Prostate gland (tissue), 2 donors: ENCODE results near the gene GPR68. TPM values are rescaled to one million over a fixed set of nuclear protein-coding genes. Genes with fewer than 3 reads are reported as not detected.
"Not testable (repeated sequence)": the region's sequence is repeated elsewhere in the genome, so short reads cannot be mapped to it uniquely, and the experiment has no call there.

ENCODE experiments used
- DNase-seq: peaks from one replicate; pipeline ENCODE4 v3.0.0-alpha.2; 2019; ENCODE audit warnings: low spot score
- H3K27ac ChIP-seq, 2 donors: fragments of 200-600 bp; sonication (generic); 2 replicates each; pipeline ENCODE4 v1.5.1; 2017 to 2019
- H3K27me3 ChIP-seq: fragments of 200-600 bp; sonication (generic); replicated peaks from 2 replicates; pipeline ENCODE4 v1.5.1; 2019; ENCODE audit not compliant: insufficient read depth
- H3K36me3 ChIP-seq, 2 donors: fragments of 200-600 bp; sonication (generic); 1 replicate in 1 of 2; 2 replicates in 1 of 2; pipeline versions ENCODE4 v1.5.1 to v1.8.1; 2017 to 2019
- H3K4me1 ChIP-seq: fragments of 200-600 bp; sonication (generic); replicated peaks from 2 replicates; pipeline ENCODE4 v1.5.1; 2019
- H3K4me3 ChIP-seq, 2 donors: fragments of 200-600 bp; sonication (generic); 2 replicates each; pipeline ENCODE4 v1.5.1; 2017 to 2019
- H3K9me3 ChIP-seq: fragments of 200-600 bp; sonication (generic); 2 replicates; pipeline ENCODE4 v1.5.1; 2017
- POLR2A ChIP-seq: fragments of 450-650 bp; IDR thresholded peaks from one replicate; pipeline ENCODE4 v1.6.1; 2016; ENCODE audit warnings: antibody characterized with exemption, mild to moderate bottlenecking
- POLR2AphosphoS5 ChIP-seq: sonication (generic); formaldehyde crosslinking; IDR thresholded peaks from one replicate; pipeline ENCODE4 v1.6.1; 2017; ENCODE audit warnings: antibody characterized with exemption
- WGBS: methylation state at CpG from one replicate; pipeline ENCODE4 v1.1.5; 2018; 5-methylcytosine and 5-hydroxymethylcytosine counted together
- intact Hi-C: fragments of 100-400 bp; cut with DNase I; formaldehyde crosslinking; loops from one replicate; pipeline ENCODE4 v1.14.2; 2022
- total RNA-seq, 2 donors: library from RNA; depleted of rRNA; stranded (reverse); fragments of >200 nt; gene quantifications; one replicate each; pipeline ENCODE4 v1.1.0, GENCODE V29; 2016
- TF ChIP-seq, protein P1 (sequence below), 4 experiments: fragments of 200-600 bp in 2 of 4; fragments of 450-650 bp in 2 of 4; sonication (generic) in 2 of 4; IDR thresholded peaks; 1 replicate in 3 of 4; 2 replicates in 1 of 4; pipeline ENCODE4 v1.5.1; 2016 to 2019; ENCODE audit warnings: antibody characterized with exemption in 4 of 4, mild to moderate bottlenecking in 2 of 4, moderate library complexity in 2 of 4

Gene GPR68
- total RNA-seq, 2 donors from 2014 or later: 0.87 to 3.0 TPM

DNA sequence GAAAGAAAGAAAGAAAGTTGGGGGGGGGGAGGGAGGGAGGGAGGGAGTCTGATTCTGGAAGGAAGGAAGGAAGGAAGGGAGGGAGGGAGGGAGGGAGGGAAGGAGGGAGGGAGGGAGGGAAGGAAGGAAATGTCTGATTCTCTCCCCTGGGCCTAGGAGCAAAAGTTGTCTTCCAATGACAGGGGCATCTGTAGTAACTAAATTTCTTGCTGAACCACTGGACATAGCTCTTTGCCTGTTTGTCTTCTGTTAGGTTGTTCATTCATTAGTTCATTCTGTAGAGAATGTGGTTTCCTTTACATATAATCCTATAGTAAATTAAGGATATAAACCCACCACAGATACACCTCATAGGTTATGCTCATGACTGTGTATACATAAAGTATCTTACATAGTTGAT, 59.9 kb downstream of the GPR68 start:
- Histone ChIP-seq H3K36me3 (no peaks in the 10 kb centered on the region), H3K27me3 (no peaks in the 10 kb centered on the region), H3K4me3 (no peak overlapping the region), H3K4me1 (no peaks in the 10 kb centered on the region), H3K9me3 (no peaks in the 10 kb centered on the region), H3K27ac (no peak overlapping the region)
- no peak for DNase-seq
- TF ChIP-seq POLR2AphosphoS5 (no peak), POLR2A (no peak)
- TF ChIP-seq, protein P1, sequence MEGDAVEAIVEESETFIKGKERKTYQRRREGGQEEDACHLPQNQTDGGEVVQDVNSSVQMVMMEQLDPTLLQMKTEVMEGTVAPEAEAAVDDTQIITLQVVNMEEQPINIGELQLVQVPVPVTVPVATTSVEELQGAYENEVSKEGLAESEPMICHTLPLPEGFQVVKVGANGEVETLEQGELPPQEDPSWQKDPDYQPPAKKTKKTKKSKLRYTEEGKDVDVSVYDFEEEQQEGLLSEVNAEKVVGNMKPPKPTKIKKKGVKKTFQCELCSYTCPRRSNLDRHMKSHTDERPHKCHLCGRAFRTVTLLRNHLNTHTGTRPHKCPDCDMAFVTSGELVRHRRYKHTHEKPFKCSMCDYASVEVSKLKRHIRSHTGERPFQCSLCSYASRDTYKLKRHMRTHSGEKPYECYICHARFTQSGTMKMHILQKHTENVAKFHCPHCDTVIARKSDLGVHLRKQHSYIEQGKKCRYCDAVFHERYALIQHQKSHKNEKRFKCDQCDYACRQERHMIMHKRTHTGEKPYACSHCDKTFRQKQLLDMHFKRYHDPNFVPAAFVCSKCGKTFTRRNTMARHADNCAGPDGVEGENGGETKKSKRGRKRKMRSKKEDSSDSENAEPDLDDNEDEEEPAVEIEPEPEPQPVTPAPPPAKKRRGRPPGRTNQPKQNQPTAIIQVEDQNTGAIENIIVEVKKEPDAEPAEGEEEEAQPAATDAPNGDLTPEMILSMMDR (IDR thresholded peaks at IDR 0.05): no peak
- intact Hi-C loops: no loop called here

DNA sequence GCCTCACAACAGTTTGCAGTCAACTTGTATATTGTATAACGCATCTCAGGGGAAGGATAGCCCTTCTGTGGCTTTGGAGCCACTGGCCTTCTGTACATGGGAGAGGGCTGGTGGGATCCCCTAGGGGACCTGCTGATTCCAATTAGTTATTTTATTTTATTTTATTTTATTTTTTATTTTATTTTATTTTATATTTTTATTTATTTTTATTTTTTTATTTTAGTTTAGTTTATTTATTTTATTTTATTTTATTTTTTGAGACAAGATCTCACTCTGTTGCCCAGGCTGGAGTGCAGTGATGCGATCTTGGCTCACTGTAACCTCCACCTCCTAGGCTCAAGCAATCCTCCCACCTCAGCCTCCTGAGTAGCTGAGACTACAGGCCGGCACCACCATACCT, 61.8 kb downstream of the GPR68 start:
- H3K4me3 ChIP-seq, H3K27me3 ChIP-seq, H3K9me3 ChIP-seq, H3K4me1 ChIP-seq, DNase-seq, intact Hi-C loops, H3K36me3 ChIP-seq, H3K27ac ChIP-seq: not testable (repeated sequence)
- 99% methylated on average over 3 of the region's 3 CpGs for WGBS

Other genes starting within 250 kb of the GPR68 start
- 10 to 100 TPM in 1 of 2 donors, 1 to 10 TPM in 1; 8.9 to 10.3 TPM for gene RPS6KA5, start 184.1 kb downstream of the GPR68 start, total RNA-seq
- gene DGLUCY, start 130.6 kb downstream of the GPR68 start, total RNA-seq: 100 to 1,000 TPM in 1 of 2 donors, 10 to 100 TPM in 1; 88.0 to 148 TPM
- gene CCDC88C, start 173.1 kb upstream of the GPR68 start, total RNA-seq: 10 to 100 TPM; 32.5 to 54.4 TPM